HepG2 (cell line): ENCODE data around the gene NMU. TPM values are rescaled to one million over a fixed set of nuclear protein-coding genes. Genes with fewer than 3 reads are reported as not detected.

Experiments
- ATAC-seq: fragments of 200-7000 bp; cut with Tn5 transposase; 3 replicates; pipeline ENCODE4 v1.9.1; 2020; ENCODE audit warnings: mild to moderate bottlenecking, moderate library complexity
- BruUV-seq: library from RNA; stranded (reverse); fragments of 400-500 nt; replicated peaks from 2 replicates; lab custom pipeline; 2021; lab: Mats Ljungman, UMichigan
- CTCF ChIA-PET: fragments of 300-600 bp; formaldehyde crosslinking; extraction: SDS; loops from one replicate; lab custom pipeline; 2021; ENCODE audit warnings: low total read pairs, inconsistent platforms, low intra/inter-chr PET ratio; lab: Yijun Ruan, JAX
- POLR2A ChIA-PET: fragments of 350-600 bp; sonication (Branson Sonifier 250); formaldehyde crosslinking; loops from one replicate; lab custom pipeline; 2020; ENCODE audit warnings: antibody characterized with exemption, inconsistent platforms; lab: Yijun Ruan, JAX
- DNase-seq: peaks from one replicate; pipeline ENCODE4 v3.0.0-alpha.2; 2015; ENCODE audit warnings: low spot score
- FAIRE-seq: peaks from 3 replicates; lab custom pipeline; 2011; peaks lifted over from hg19 to GRCh38; lab: Jason Lieb, UNC
- H2AFZ ChIP-seq: one replicate; pipeline ENCODE4 v1.6.1; 2011; ENCODE audit warnings: low read length, inconsistent platforms
- H3K27ac ChIP-seq: fragments of 300-600 bp; 3 replicates; pipeline ENCODE4 v1.8.0; 2011; ENCODE audit warnings: mixed run types, mild to moderate bottlenecking, mixed read lengths, low read length, inconsistent platforms; ENCODE audit not compliant: insufficient read depth; ENCODE audit errors: extremely low read length
- H3K27me3 ChIP-seq, 2 experiments: fragments of 200-600 bp in 1 of 2; 2 replicates in 1 of 2; 3 replicates in 1 of 2; pipeline versions ENCODE4 v1.6.0 to v1.8.0; 2011; ENCODE audit warnings: low read length in 2 of 2, mild to moderate bottlenecking in 2 of 2, moderate library complexity in 2 of 2, inconsistent platforms in 1 of 2; ENCODE audit not compliant: insufficient read depth in 2 of 2, control insufficient read depth in 1 of 2
- H3K36me3 ChIP-seq, 2 experiments: fragments of 200-600 bp in 1 of 2; replicated peaks in 1 of 2; 2 replicates in 1 of 2; 3 replicates in 1 of 2; pipeline versions ENCODE4 v1.5.1 to v1.8.0; 2011; ENCODE audit warnings: low read length in 2 of 2, inconsistent platforms in 1 of 2; ENCODE audit not compliant: insufficient read depth in 2 of 2, control insufficient read depth in 1 of 2
- H3K4me1 ChIP-seq: 2 replicates; pipeline ENCODE4 v1.5.1; 2012; ENCODE audit warnings: low read length, inconsistent platforms; ENCODE audit not compliant: insufficient read depth
- H3K4me2 ChIP-seq: 2 replicates; pipeline ENCODE4 v1.6.0; 2011; ENCODE audit warnings: low read depth, low read length, inconsistent platforms
- H3K4me3 ChIP-seq, 3 experiments: fragments of 200-600 bp in 1 of 3; sonication (generic), shearing (Covaris generic) in 1 of 3; replicated peaks in 1 of 3; 2 replicates each; pipeline ENCODE4 v1.5.1; 2011 to 2016; ENCODE audit warnings: low read length in 3 of 3, inconsistent platforms in 2 of 3, low read depth in 2 of 3, mild to moderate bottlenecking in 2 of 3, control low read depth in 1 of 3, mixed read lengths in 1 of 3; ENCODE audit not compliant: insufficient read depth in 1 of 3
- H3K79me2 ChIP-seq: one replicate; pipeline ENCODE4 v1.6.1; 2011; ENCODE audit warnings: low read length, inconsistent platforms; ENCODE audit not compliant: insufficient read depth
- H3K9ac ChIP-seq: 2 replicates; pipeline ENCODE4 v1.6.0; 2011; ENCODE audit warnings: mild to moderate bottlenecking, low read depth, low read length, inconsistent platforms; ENCODE audit not compliant: insufficient read depth
- H3K9me3 ChIP-seq: 2 replicates; pipeline ENCODE4 v1.5.1; 2012; ENCODE audit warnings: mild to moderate bottlenecking, low read length
- H4K20me1 ChIP-seq: 2 replicates; pipeline ENCODE4 v1.6.0; 2011; ENCODE audit warnings: inconsistent platforms, mild to moderate bottlenecking, low read length, moderate library complexity; ENCODE audit not compliant: insufficient read depth
- ATF7 ChIP-seq, 2 experiments: fragments of 450-650 bp in 1 of 2; sonication (generic) in 1 of 2; formaldehyde crosslinking in 1 of 2; IDR thresholded peaks; 2 replicates each; pipeline versions ENCODE4 v1.4.0 to v1.6.1; 2016 to 2020; ENCODE audit warnings: antibody characterized with exemption in 1 of 2, mild to moderate bottlenecking in 1 of 2, missing genetic modification reagents in 1 of 2
- EZH2 ChIP-seq: conservative IDR thresholded peaks from 2 replicates; pipeline ENCODE4 v1.6.1; 2012; ENCODE audit warnings: mild to moderate bottlenecking, low read depth, low read length, moderate library complexity
- FIP1L1 ChIP-seq: fragments of 200-400 bp; formaldehyde crosslinking; IDR thresholded peaks from 2 replicates; pipeline ENCODE4 v1.6.1; 2018; ENCODE audit warnings: low read depth, mild to moderate bottlenecking, low read length, moderate library complexity, borderline replicate concordance; ENCODE audit not compliant: insufficient read depth
- MAFG ChIP-seq: sonication (generic); formaldehyde crosslinking; IDR thresholded peaks from 2 replicates; pipeline ENCODE4 v1.5.1; 2020; ENCODE audit warnings: mild to moderate bottlenecking, missing genetic modification reagents
- RNF2 ChIP-seq: fragments of 450-650 bp; conservative IDR thresholded peaks from 2 replicates; pipeline ENCODE4 v1.6.1; 2016; ENCODE audit warnings: low read depth
- SP1 ChIP-seq, 2 experiments: fragments of 450-650 bp in 1 of 2; sonication (generic) in 1 of 2; formaldehyde crosslinking in 1 of 2; IDR thresholded peaks; 2 replicates each; pipeline versions ENCODE4 v1.4.0 to v1.6.1; 2016 to 2020; ENCODE audit warnings: missing genetic modification reagents in 1 of 2
- ZBTB8A ChIP-seq: sonication (generic); formaldehyde crosslinking; IDR thresholded peaks from 2 replicates; pipeline ENCODE4 v1.4.0; 2020; ENCODE audit warnings: mild to moderate bottlenecking, low read depth, missing genetic modification reagents, borderline replicate concordance
- ZNF382 ChIP-seq: sonication (generic); formaldehyde crosslinking; IDR thresholded peaks from 2 replicates; pipeline ENCODE4 v1.5.0; 2020; ENCODE audit warnings: missing genetic modification reagents, mild to moderate bottlenecking, borderline replicate concordance
- ZNF441 ChIP-seq: sonication (generic); formaldehyde crosslinking; IDR thresholded peaks from 2 replicates; pipeline ENCODE4 v1.7.0; 2021; ENCODE audit warnings: missing genetic modification reagents, borderline replicate concordance
- WGBS: methylation state at CpG from one replicate; pipeline ENCODE4 v1.1.6; 2017; ENCODE audit warnings: low lambda C conversion rate; 5-methylcytosine and 5-hydroxymethylcytosine counted together
- in situ Hi-C: cut with HindIII; loops from 2 replicates; pipeline ENCODE4 v1.10.0; 2017; ENCODE audit warnings: low pct_unique_long_range_greater_than_20kb; ENCODE audit not compliant: extremely low pct_ligation_motif_present
- intact Hi-C: fragments of 100-400 bp; cut with micrococcal nuclease; formaldehyde crosslinking; loops from one replicate; pipeline ENCODE4 v1.10.0; 2022; ENCODE audit not compliant: unreplicated experiment
- polyA plus RNA-seq, 8 experiments: library from polyadenylated mRNA; depleted of rRNA in 3 of 8; stranded (reverse) in 7 of 8; unstranded in 1 of 8; fragments of >200 nt; fragmentation: Illumina TruSeq in 4 of 8; extraction: Trizol in 4 of 8; gene quantifications; 2 replicates each; pipeline versions ENCODE4 v1.2.1 to v1.2.3, GENCODE V29; 2011 to 2016; ENCODE audit warnings: low read depth in 4 of 8, missing spikeins in 1 of 8, mixed read lengths in 1 of 8; ENCODE audit not compliant: insufficient read depth in 1 of 8
- total RNA-seq, 5 experiments: library from RNA; depleted of rRNA; stranded (reverse); fragments of >200 nt; fragmentation: Illumina TruSeq; extraction: Trizol; gene quantifications; 2 replicates each; pipeline ENCODE4 v1.2.3, GENCODE V29; 2016; ENCODE audit warnings: low read depth in 1 of 5
- TF ChIP-seq, protein P1 (sequence below): sonication (generic); formaldehyde crosslinking; IDR thresholded peaks from 2 replicates; pipeline ENCODE4 v1.5.0; 2020; ENCODE audit warnings: missing genetic modification reagents, mild to moderate bottlenecking, borderline replicate concordance

The NMU gene
- total and polyA plus RNA-seq, 2 of the 13 experiments (the other 11 are each of a cell fraction or from before 2014, with no cell fraction given): not detected

DNA sequence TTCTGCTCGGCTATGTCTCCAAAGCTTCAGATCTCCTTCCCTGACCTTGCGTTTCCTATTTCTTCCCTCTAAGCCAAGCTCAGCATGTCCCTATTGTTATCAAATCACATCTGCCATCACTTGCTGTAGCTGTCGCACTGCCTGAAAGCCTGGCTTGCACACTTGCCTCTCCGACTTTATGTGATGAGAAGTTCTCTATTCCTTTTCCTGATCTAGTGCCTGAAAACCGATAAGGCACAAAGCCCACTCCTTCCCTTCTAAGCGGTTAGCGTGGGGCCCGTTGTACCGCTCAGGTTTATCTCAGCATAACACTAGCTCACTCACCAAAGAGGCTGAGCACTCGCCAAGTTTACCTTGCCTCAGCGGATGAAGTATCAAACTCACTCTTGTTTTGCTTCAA, 816 bp downstream of the NMU start:
- no TSS peak for BruUV-seq
- Histone ChIP-seq H3K9ac (no peak overlapping the region), H3K27me3 (peaks cover 7 to 43% of the 10 kb centered on the region in 2 experiments)
- FAIRE-seq: no peak
- ChIA-PET CTCF (no interaction called here), POLR2A (no interaction called here)
- no peak for ATAC-seq
- TF ChIP-seq EZH2 (peak; percentile 66; the same call in 1 of the 2 replicates), ZBTB8A (no peak)
- TF ChIP-seq, all 625 proteins: peak for 1
- in situ Hi-C loops: no loop called here
- DNase-seq: no peak
- Histone ChIP-seq H3K36me3 (no peaks in the 10 kb centered on the region), H2AFZ (no peak overlapping the region), H3K27ac (no peak overlapping the region), H4K20me1 (no peaks in the 10 kb centered on the region), H3K4me2 (peak overlapping the region; percentile 63; the same call in 1 of the 2 replicates), H3K4me1 (peaks cover 14% of the 10 kb centered on the region), H3K79me2 (no peaks in the 10 kb centered on the region), H3K4me3 (no peak overlapping the region), H3K9me3 (no peaks in the 10 kb centered on the region)
- intact Hi-C loops: no loop called here
- WGBS: 28% methylated on average over 11 of the region's 11 CpGs

DNA sequence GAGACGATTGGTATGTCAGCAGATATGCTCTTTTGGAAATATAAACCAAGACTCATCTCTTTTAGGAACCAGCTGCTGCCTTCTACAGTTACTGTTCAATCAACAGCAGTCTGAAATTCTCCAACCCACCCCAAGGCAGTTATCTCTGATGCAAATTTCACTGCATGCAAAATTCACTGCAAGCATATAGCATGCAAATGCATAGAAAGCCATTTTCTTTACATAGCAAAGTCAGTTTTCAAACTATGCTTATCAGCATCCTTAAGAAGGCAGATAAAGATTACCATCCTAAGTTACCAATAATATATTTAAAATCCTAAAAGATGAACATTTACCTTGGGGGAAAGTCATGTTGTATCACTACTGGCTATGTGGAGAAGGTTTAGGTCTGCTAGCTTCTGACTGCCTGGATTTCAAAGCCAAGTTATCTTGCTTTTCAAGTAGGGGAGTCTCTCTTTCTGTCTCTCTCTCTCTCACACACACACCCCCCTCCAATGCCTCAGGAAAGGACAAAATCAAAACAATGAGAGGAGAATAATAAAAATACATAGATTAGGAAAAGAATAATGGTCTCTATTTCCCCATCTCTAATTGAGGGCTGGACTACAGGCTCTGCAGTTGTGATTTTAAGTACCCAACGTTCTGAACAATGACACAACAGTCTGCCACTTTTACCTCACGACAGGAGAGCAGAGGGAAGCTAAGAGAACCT, 1.5 kb downstream of the NMU start:
- Histone ChIP-seq H3K4me2 (no peak overlapping the region), H2AFZ (no peak overlapping the region)
- POLR2A ChIA-PET: no interaction called here
- DNase-seq: no peak
- no peak for TF ChIP-seq MAFG (CRISPR knock-in tag)
- no peak for TF ChIP-seq SP1 (IDR thresholded peaks at IDR 0.05)
- no peak for TF ChIP-seq SP1 (CRISPR knock-in tag; IDR thresholded peaks at IDR 0.05)
- no peak for TF ChIP-seq ZNF441 (CRISPR knock-in tag)
- TF ChIP-seq FIP1L1: no peak
- TF ChIP-seq, protein P1, sequence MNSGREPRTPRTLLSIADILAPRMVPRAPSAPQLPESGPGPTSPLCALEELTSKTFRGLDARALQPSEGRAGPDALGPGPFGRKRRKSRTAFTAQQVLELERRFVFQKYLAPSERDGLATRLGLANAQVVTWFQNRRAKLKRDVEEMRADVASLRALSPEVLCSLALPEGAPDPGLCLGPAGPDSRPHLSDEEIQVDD (CRISPR knock-in tag): no peak
- no peak for TF ChIP-seq ATF7 (IDR thresholded peaks at IDR 0.05)
- no peak for TF ChIP-seq ATF7 (CRISPR knock-in tag; IDR thresholded peaks at IDR 0.05)
- TF ChIP-seq ZNF382 (CRISPR knock-in tag): no peak
- TF ChIP-seq RNF2: no peak
- TF ChIP-seq, all 625 proteins: peak for 0
- CTCF ChIA-PET: no interaction called here
- H3K36me3 ChIP-seq: no peaks in the 10 kb centered on the region
- no peak overlapping the region for H3K9ac ChIP-seq
- ATAC-seq (no peak), FAIRE-seq (no peak)
- no TSS peak for BruUV-seq
- peaks cover 14% of the 10 kb centered on the region for H3K4me1 ChIP-seq
- H4K20me1 ChIP-seq: no peaks in the 10 kb centered on the region
- in situ Hi-C loops: no loop called here
- no peaks in the 10 kb centered on the region for H3K79me2 ChIP-seq
- H3K9me3 ChIP-seq: no peaks in the 10 kb centered on the region
- H3K27ac ChIP-seq: no peak overlapping the region
- H3K27me3 ChIP-seq: peaks cover 7 to 43% of the 10 kb centered on the region in 2 experiments
- WGBS: 3% methylated on average over 2 of the region's 3 CpGs
- intact Hi-C loops: no loop called here
- no peak overlapping the region for H3K4me3 ChIP-seq
